GM19397 (cell line): ENCODE measurements around the gene SUMO1.

Source experiments
- ATAC-seq: cut with Tn5 transposase; IDR thresholded peaks from one replicate; pipeline ENCODE4 v1.9.1; 2021; ENCODE audit warnings: mild to moderate bottlenecking, moderate library complexity; ENCODE audit not compliant: unreplicated experiment

The SUMO1 gene

DNA sequence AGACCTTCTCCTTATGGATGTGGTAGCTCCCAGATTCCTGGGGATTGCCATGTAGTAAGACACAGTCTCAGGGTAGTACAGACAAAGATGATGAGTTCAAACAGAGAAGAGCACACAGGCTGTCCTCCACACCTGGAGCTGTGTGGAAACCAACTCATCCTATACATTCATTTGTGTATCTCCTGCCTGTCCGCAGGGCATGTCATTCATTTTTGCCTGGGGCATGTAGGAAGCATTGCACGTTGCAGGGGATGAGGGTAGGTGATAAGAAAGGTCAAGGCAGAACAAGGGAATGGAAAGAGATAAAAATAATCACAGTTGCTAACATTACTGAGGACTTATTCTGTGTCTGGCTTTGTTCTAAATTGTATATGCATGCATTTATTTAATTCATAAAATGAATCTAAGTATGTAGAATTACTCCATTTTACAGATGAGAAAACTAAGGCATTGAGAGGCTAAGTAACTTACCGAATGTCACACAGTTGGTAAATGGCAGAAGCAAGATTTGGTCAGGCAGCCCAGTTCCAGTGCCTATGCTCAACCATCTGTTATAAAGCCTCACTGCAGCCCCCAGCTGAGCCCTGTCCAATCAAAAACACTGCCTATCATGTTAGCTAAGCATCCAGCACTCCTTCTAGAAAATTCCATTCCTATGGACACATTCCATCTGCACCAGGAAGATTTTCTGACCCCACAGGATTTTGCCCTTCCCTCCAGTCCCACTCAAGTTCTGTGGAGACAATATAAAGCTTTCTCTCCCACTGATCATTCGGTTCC lies 81.0 kb downstream of the SUMO1 start:
- no peak for ATAC-seq
